Inflammatory macrophage (primary cell): ENCODE measurements around the gene SPATA46.

Experiments
- DNase-seq, 2 donors: peaks; one replicate each; pipeline ENCODE4 v3.0.0-alpha.2; 2020 to 2022

Gene SPATA46

GRCh38 chr1:162353078-162353477, 23.6 kb downstream of the SPATA46 start:
- no peak for DNase-seq

- peak; percentile 58 to 66 for DNase-seq
Observed at GRCh38 chr1:162351874-162352273, 24.8 kb downstream of the SPATA46 start.

- peak; percentile 34 to 58 for DNase-seq
Observed at GRCh38 chr1:162351246-162351842, 25.3 kb downstream of the SPATA46 start.

DNA sequence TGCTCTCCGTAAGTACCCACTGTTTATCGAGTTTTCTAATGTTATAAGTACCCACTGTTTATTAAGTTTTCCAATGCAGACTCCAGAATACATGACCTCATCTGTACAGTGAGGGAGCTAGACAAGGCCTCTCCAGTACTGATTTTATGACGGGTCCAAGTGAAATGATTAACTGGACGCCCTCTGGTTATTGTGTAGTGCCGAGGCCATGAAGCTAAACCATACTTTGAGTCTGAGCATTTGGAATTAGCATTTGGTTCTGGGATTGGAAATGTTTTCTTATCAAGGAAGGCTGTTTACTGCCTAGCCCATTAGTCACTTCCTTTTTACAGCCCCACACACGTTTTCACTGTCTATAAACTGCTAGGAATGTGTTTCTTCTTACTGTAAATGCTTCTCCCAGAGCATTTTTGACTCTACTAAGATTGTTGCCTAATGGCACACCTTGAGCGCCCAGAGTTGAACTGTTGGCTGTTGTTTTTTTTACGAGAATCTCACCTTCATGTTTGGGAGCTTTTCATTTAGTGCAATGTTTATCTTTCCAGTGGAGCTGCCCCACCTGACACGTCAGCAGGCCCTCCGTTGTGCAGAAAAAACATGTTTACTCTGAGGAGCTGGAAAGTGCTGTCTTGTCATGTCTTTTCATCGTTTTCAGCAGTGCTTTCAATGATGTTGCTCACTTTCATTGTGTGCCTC, 26.9 kb downstream of the SPATA46 start:
- DNase-seq: no peak

DNA sequence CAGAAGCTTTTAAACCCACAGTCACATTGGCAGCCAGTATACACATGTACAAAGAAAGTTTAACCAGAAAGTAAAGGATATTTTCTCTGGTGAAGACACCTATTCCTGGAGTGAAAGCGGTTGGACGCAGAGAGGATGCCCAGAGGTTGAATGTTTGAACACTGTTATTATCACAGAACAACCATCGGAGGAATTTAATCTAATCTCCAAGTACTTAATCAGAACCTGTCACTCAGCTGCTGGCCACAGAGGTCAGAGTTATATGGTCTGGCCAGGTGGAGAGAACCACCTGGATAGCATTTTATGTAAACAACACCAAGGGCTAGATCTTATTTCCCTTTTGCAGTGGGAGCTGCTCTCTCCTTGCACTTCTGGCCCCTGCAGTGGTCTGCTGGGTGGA, 29.4 kb downstream of the SPATA46 start:
- DNase-seq: no peak

DNA sequence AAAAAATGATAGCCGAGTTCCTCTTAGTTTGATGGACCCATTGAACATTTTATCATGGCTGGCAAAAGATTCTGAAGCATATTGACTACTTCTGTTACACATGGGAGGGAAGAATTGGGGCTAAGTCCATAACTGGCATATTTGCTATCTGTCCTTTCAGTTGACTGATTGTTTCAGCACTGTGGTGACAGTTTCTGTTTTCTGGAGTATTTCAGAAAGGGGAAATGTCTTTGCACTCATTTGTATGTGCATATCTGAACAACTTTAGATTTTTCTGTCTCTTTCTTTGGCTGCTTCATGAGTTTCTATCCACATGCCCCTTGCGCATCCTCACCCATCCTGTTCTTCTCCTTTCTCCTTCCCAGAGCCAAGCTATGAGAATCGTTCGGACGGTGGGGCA, 33.2 kb downstream of the SPATA46 start:
- peak in 1 of 2 donors; percentile 4 for DNase-seq

- DNase-seq: no peak
Observed at GRCh38 chr1:162342452-162342983, 34.1 kb downstream of the SPATA46 start.

- peak in 1 of 2 donors; percentile 16 for DNase-seq
Observed at GRCh38 chr1:162336621-162337285, 39.9 kb downstream of the SPATA46 start.

- peak; percentile 51 to 58 for DNase-seq
Observed at GRCh38 chr1:162335126-162335525, 41.5 kb downstream of the SPATA46 start.

GRCh38 chr1:162333991-162334390, 42.7 kb downstream of the SPATA46 start:
- DNase-seq: no peak

DNA sequence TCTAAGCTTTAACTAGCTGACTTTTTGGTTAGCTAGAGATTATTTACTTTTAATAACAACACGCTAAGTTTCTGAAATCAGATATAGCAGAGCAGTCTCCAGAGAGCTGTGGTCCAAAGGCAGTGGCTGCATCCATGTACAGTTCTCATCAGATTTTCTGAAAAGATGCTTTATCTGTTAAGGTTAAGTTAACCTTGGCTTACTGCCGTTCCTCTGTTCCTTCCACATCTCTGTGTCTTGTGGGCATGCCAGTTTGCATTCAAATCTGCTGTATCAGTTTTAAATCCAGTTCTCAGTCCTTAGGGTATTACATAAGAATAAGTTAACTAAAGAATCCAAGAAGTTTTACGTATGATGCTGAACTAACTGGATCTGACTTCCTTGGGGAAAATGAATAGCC, 46.8 kb downstream of the SPATA46 start:
- DNase-seq: no peak

GRCh38 chr1:162328512-162328911, 48.1 kb downstream of the SPATA46 start:
- DNase-seq: no peak

GRCh38 chr1:162327788-162328165, 48.9 kb downstream of the SPATA46 start:
- peak; percentile 70 to 93 for DNase-seq

- DNase-seq: peak; percentile 85 to 95
Observed at GRCh38 chr1:162327144-162327787, 49.4 kb downstream of the SPATA46 start.

DNA sequence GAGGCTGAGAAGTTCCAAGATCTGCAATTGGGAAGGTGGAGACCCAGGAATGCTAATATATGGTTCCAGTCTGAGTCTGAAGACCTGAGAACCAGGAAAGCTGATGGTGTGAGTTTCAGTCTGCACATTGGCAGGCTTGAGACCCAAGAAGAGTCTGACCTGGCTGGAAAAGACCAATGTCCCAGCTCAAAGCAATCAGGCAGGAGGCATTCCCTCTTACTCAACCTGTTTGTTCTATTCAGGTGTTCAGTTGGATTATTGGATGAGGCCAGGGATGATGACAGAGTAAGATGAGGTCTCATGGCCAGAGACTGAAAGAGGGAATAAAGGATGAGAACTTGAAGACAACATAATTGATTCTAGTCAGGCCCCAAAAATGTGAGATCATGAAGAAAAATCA, 50.1 kb downstream of the SPATA46 start:
- DNase-seq: no peak

DNA sequence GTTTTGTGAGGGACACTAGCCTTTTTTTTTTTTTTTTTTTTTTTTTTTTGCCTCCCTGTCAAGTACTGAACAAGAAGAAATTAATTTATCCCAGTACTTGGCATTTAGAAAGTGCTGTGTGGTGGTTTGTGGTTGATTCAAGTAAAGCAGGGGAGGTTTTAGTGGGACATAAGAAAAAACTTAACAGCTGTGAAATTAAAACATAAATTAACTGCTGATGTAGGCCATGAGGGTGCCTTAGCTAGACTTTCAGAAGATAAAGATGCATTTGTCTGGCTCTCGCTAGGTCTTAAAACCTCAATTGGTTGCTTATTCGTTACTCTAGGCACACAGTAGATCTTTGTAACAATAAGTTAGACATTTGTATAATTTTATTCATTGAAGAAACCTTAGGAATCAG, 52.3 kb downstream of the SPATA46 start:
- no peak for DNase-seq
